Chondrocyte (in vitro differentiated cells): ENCODE measurements around the gene CHMP3. TPM values are rescaled to one million over a fixed set of nuclear protein-coding genes. Genes with fewer than 3 reads are reported as not detected.

ENCODE experiments used
- DNase-seq: peaks from one replicate; pipeline ENCODE4 v3.0.0; 2021; ENCODE audit warnings: mixed read lengths, low spot score
- H3K27ac Mint-ChIP-seq: one replicate; pipeline ENCODE4 v1.8.0; 2021; ENCODE audit warnings: mild to moderate bottlenecking, moderate library complexity, mixed read lengths; ENCODE audit not compliant: unreplicated experiment
- H3K27me3 Mint-ChIP-seq: 2 replicates; pipeline ENCODE4 v1.8.0; 2021; ENCODE audit warnings: low read depth, mixed read lengths
- H3K36me3 Mint-ChIP-seq: 2 replicates; pipeline ENCODE4 v1.8.0; 2021; ENCODE audit warnings: low read depth, mixed read lengths
- H3K4me1 Mint-ChIP-seq: 2 replicates; pipeline ENCODE4 v1.8.0; 2021; ENCODE audit warnings: low read depth, mild to moderate bottlenecking, mixed read lengths
- H3K4me3 Mint-ChIP-seq: one replicate; pipeline ENCODE4 v1.8.0; 2021; ENCODE audit warnings: mild to moderate bottlenecking, moderate library complexity, mixed read lengths; ENCODE audit not compliant: unreplicated experiment
- H3K9me3 Mint-ChIP-seq: 2 replicates; pipeline ENCODE4 v1.8.0; 2021; ENCODE audit warnings: low read depth, mixed read lengths
- CTCF ChIP-seq: fragments of 200-600 bp; sonication (generic); IDR thresholded peaks from 2 replicates; pipeline ENCODE4 v1.5.0; 2021; ENCODE audit warnings: antibody characterized with exemption, mild to moderate bottlenecking, moderate library complexity
- total RNA-seq: library from RNA; stranded (reverse); gene quantifications from 3 replicates; pipeline ENCODE4 v1.2.1, GENCODE V29; 2021

Gene CHMP3
- total RNA-seq, 1 donor from 2014 or later, result 106 TPM

- Mint-ChIP-seq H3K4me1 (peaks cover 21% of the 10 kb centered on the region), H3K27ac (peak overlapping the region; percentile 0), H3K9me3 (no peaks in the 10 kb centered on the region), H3K36me3 (peaks cover 42% of the 10 kb centered on the region), H3K27me3 (no peaks in the 10 kb centered on the region), H3K4me3 (no peak overlapping the region)
- DNase-seq, result no peak
- no peak for TF ChIP-seq CTCF
Measured at GRCh38 chr2:86476092-86476491, 87.2 kb downstream of the CHMP3 start.

- Mint-ChIP-seq H3K36me3 (peaks cover 33% of the 10 kb centered on the region), H3K9me3 (no peaks in the 10 kb centered on the region), H3K4me1 (peaks cover 16% of the 10 kb centered on the region), H3K27ac (no peak overlapping the region), H3K4me3 (no peak overlapping the region), H3K27me3 (no peaks in the 10 kb centered on the region)
- TF ChIP-seq CTCF, result no peak
- DNase-seq, result no peak
Measured at GRCh38 chr2:86471637-86472036, 91.6 kb downstream of the CHMP3 start.

GRCh38 chr2:86470890-86471289 lies 92.4 kb downstream of the CHMP3 start:
- no peak for TF ChIP-seq CTCF
- peaks cover 10% of the 10 kb centered on the region for H3K4me1 Mint-ChIP-seq
- H3K9me3 Mint-ChIP-seq, result no peaks in the 10 kb centered on the region
- H3K27ac Mint-ChIP-seq, result no peak overlapping the region
- no peak for DNase-seq
- no peak overlapping the region for H3K4me3 Mint-ChIP-seq
- H3K27me3 Mint-ChIP-seq, result no peaks in the 10 kb centered on the region
- H3K36me3 Mint-ChIP-seq, result peaks cover 33% of the 10 kb centered on the region

GRCh38 chr2:86468162-86469033 lies 94.8 kb downstream of the CHMP3 start:
- H3K4me1 Mint-ChIP-seq, result no peaks in the 10 kb centered on the region
- TF ChIP-seq CTCF, result no peak
- no peaks in the 10 kb centered on the region for H3K9me3 Mint-ChIP-seq
- DNase-seq, result no peak
- H3K4me3 Mint-ChIP-seq, result no peak overlapping the region
- H3K27ac Mint-ChIP-seq, result no peak overlapping the region
- H3K27me3 Mint-ChIP-seq, result no peaks in the 10 kb centered on the region
- H3K36me3 Mint-ChIP-seq, result peaks cover 31% of the 10 kb centered on the region

GRCh38 chr2:86466306-86466705 lies 96.9 kb downstream of the CHMP3 start:
- Mint-ChIP-seq H3K36me3 (peaks cover 31% of the 10 kb centered on the region), H3K27me3 (no peaks in the 10 kb centered on the region), H3K9me3 (no peaks in the 10 kb centered on the region), H3K27ac (no peak overlapping the region), H3K4me3 (no peak overlapping the region), H3K4me1 (no peaks in the 10 kb centered on the region)
- no peak for TF ChIP-seq CTCF
- no peak for DNase-seq
